Measurements from ENCODE around the gene ERN1.

GRCh38 chr17:63997341-63998048, 132.4 kb downstream of the ERN1 start:
- no peak for TF ChIP-seq CTCF (IDR thresholded peaks at IDR 0.05; ENCODE audit: low read length)
- TF ChIP-seq EZH2phosphoT487 (IDR thresholded peaks at IDR 0.05; ENCODE audit: low read length), result no peak
- TF ChIP-seq EZH2 (optimal IDR thresholded peaks at IDR 0.05; ENCODE audit: low read depth, low read length), result no peak
